T-helper 9 cell (primary cell): ENCODE data around the gene ANO7.

Experiments used
- DNase-seq: peaks from one replicate; pipeline ENCODE4 v3.0.0-alpha.2; 2020

Gene ANO7

GRCh38 chr2:241157841-241158545 lies 30.5 kb upstream of the ANO7 start:
- no peak for DNase-seq

- no peak for DNase-seq
Observed at GRCh38 chr2:241158546-241158900, 30.0 kb upstream of the ANO7 start.

GRCh38 chr2:241159116-241159515 lies 29.4 kb upstream of the ANO7 start:
- no peak for DNase-seq

- no peak for DNase-seq
Observed at GRCh38 chr2:241160318-241160717, 28.2 kb upstream of the ANO7 start.

GRCh38 chr2:241161646-241162281 lies 26.7 kb upstream of the ANO7 start:
- DNase-seq = no peak

- DNase-seq = no peak
Observed at GRCh38 chr2:241163601-241164118, 24.8 kb upstream of the ANO7 start.

- DNase-seq = no peak
Observed at GRCh38 chr2:241168366-241168765, 20.1 kb upstream of the ANO7 start.

- DNase-seq = no peak
Observed at GRCh38 chr2:241173557-241173956, 14.9 kb upstream of the ANO7 start.

- no peak for DNase-seq
Observed at GRCh38 chr2:241177526-241178334, 10.7 kb upstream of the ANO7 start.

- DNase-seq = no peak
Observed at GRCh38 chr2:241178961-241179360, 9.5 kb upstream of the ANO7 start.

- no peak for DNase-seq
Observed at GRCh38 chr2:241179899-241180298, 8.6 kb upstream of the ANO7 start.

GRCh38 chr2:241180495-241180894 lies 8.0 kb upstream of the ANO7 start:
- no peak for DNase-seq

GRCh38 chr2:241182126-241182525 lies 6.4 kb upstream of the ANO7 start:
- no peak for DNase-seq

- no peak for DNase-seq
Observed at GRCh38 chr2:241182531-241183133, 5.8 kb upstream of the ANO7 start.

- DNase-seq = no peak
Observed at GRCh38 chr2:241183221-241183620, 5.3 kb upstream of the ANO7 start.

GRCh38 chr2:241184901-241185300 lies 3.6 kb upstream of the ANO7 start:
- DNase-seq = no peak

- DNase-seq = no peak
Observed at GRCh38 chr2:241185961-241186360, 2.5 kb upstream of the ANO7 start.

GRCh38 chr2:241187101-241187917 lies 1.2 kb upstream of the ANO7 start:
- DNase-seq = no peak

- DNase-seq = no peak
Observed at GRCh38 chr2:241187918-241188234, 601 bp upstream of the ANO7 start.

GRCh38 chr2:241189093-241189855 lies 797 bp downstream of the ANO7 start:
- no peak for DNase-seq

GRCh38 chr2:241189856-241190201 lies 1.4 kb downstream of the ANO7 start:
- no peak for DNase-seq
